ENCODE results near the gene NBEAL1.

Gene NBEAL1

DNA sequence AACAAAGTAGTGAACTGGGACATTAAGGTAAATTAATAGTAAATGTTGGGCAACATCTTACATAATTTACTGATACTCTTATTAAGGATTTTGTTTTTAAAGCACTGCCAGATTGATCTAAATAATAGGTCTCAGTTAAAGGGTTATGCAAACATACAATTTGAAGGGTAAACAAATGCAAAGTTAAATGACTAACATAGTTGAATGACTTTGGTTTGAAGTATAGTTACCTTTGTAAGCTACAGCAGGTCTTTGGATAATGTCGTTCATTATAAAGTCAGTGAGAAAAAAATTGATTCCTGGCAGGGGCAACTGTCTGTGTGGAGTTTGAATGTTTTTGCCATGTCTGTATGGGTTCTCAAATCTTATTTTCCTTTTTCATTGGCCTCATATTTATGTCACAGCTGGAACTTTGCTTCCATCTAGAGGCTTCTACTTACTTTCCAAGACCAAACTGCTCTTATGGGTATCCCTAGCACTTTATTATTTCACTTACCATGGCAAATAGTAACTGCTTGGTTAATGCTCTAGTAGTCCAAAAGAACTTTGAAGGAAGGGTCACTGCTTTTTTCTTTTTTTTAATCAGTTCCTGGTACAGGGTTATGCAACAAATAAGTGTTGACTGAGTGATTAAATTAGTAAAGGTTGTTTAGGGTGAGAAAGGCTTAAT, 107.8 kb downstream of the NBEAL1 start:
- TF ChIP-seq, protein P1, sequence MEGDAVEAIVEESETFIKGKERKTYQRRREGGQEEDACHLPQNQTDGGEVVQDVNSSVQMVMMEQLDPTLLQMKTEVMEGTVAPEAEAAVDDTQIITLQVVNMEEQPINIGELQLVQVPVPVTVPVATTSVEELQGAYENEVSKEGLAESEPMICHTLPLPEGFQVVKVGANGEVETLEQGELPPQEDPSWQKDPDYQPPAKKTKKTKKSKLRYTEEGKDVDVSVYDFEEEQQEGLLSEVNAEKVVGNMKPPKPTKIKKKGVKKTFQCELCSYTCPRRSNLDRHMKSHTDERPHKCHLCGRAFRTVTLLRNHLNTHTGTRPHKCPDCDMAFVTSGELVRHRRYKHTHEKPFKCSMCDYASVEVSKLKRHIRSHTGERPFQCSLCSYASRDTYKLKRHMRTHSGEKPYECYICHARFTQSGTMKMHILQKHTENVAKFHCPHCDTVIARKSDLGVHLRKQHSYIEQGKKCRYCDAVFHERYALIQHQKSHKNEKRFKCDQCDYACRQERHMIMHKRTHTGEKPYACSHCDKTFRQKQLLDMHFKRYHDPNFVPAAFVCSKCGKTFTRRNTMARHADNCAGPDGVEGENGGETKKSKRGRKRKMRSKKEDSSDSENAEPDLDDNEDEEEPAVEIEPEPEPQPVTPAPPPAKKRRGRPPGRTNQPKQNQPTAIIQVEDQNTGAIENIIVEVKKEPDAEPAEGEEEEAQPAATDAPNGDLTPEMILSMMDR (IDR thresholded peaks at IDR 0.05): peak; percentile 54

DNA sequence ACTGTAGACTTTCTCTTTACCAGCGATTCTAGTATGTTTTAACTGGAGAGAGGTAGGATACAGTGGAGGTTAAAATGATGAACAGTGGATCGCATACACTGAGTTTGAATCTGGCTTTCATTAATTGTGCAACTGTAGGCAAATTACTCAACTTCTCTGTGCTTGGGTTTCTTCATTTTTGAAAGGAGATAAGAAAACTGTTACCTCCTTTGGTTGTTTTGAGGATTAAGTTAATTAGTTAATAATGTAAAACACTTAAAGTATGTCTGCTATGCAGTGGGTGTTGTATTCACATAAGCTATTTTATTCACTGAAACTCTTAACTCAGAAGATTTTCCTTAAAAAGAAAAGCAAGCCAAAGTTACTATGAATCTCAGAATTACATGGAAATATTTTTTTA, 112.3 kb downstream of the NBEAL1 start:
- TF ChIP-seq, protein P1 (IDR thresholded peaks at IDR 0.05): no peak

DNA sequence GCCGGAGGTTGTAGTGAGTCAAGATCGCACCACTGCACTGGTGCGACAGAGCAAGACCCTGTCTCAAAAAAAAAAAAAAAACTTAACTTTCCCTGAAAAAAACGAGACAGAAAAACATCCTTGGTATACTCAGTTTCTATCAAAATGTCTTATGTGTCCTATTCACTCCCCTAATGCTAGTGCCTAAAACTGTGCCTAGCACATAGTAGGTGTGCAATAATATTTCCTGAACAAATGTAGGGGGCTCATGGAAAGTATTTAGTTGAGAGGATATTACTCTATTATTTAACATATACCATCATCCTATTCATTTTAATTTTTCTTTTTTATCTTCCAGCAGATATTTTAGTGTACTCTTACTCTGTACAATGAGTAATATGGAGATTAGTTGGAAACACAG, 120.4 kb downstream of the NBEAL1 start:
- TF ChIP-seq, protein P1 (IDR thresholded peaks at IDR 0.05): no peak

DNA sequence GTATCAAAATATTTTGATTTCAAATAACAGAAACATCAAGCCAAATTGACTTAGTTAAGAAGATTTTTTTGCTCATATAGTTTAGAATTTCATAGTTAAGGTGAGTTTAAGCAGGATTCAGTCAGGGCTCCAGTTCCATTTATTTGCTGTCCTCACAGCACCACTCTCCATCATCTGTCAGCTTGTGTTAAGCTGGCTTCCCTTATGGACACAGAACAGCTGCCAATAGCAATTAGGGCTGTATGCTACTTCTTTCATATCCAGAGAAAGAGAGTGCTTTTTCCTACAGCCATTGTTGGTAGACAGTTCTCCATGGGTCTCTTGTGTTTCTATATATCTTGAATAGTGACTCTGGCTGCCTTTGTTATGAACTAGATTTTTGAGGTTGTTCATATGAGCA, 128.7 kb downstream of the NBEAL1 start:
- TF ChIP-seq, protein P1 (IDR thresholded peaks at IDR 0.05): no peak

DNA sequence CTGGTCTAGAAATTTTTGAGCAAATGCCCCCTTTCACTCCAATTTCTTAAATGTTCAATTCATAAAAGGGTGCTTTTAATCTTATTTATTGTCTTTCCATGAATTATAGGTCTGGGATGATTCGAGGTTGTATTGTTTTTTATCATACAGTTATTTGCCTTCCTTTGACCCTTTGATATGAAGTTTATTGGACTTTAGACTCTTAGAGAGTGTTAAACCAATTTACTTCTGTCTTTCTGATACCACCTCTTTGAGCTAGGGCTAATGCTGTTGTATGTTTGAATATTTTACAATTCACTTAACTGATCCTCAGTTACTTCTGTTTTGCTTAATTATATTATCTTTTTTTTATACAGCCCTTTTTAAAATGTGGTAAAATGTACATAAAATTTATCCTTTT, 134.5 kb downstream of the NBEAL1 start:
- TF ChIP-seq, protein P1 (IDR thresholded peaks at IDR 0.05): no peak

DNA sequence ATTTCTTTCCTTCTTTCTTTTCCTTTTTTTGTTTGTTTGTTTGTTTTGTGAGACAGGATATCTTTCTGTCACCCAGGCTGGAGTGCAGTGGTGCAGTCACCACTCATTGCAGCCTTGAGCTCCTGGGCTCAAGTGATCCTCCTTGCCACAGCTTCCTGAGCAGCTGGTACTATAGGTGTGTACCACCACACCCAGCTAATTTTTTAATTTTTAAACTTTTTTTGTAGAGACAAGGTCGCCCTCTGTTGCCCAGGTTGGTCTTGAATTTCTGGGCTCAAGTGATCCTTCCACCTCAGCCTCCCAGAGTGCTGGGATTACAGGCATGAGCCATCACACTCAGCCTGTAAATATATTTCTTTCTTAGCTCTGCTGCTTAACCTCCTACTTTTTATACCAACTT, 140.7 kb downstream of the NBEAL1 start:
- TF ChIP-seq, protein P1 (IDR thresholded peaks at IDR 0.05): no peak

DNA sequence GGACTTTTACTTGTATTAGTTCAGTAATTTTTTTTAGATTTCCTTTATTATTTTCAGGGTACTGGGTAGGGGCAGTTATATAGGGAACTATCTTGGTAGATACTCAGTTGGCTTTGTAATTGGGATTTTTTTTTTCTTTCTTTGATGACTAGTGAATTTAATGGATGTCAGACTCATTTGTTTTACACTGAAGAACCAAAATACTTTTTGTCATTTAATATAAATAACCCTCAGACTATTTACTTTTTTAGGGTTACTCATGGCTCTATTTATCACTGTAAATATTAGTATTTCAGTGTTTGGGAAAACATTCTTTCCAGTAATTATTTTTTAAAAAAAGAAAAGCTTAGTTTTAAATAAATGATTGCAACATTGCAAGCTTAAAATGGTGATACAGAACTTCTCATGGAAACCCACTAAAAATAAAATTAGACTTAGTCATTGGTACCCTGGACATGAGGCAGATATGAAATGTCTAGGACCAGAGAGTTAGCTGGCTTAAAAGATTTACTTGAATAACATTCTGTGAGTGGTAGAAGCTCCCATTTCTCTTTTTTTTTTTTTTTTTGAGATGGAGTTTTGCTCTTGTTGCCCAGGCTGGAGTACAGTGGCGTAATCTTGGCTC, 149.7 kb downstream of the NBEAL1 start:
- TF ChIP-seq, protein P1 (IDR thresholded peaks at IDR 0.05): no peak

All from LNCAP (cell line).